ENCODE measurements around the gene ABLIM3.
A peak's percentile ranks its signal among the peaks of the same experiment; 100 is the strongest.

Gene ABLIM3

GRCh38 chr5:149141957-149142851 is 911 bp downstream of the ABLIM3 start:
- no peak for DNase-seq (ENCODE audit: low read depth)

GRCh38 chr5:149143470-149143869 is 2.2 kb downstream of the ABLIM3 start:
- H3K4me3 ChIP-seq (ENCODE audit: low read length), result no peak overlapping the region
- TF ChIP-seq, protein P1, sequence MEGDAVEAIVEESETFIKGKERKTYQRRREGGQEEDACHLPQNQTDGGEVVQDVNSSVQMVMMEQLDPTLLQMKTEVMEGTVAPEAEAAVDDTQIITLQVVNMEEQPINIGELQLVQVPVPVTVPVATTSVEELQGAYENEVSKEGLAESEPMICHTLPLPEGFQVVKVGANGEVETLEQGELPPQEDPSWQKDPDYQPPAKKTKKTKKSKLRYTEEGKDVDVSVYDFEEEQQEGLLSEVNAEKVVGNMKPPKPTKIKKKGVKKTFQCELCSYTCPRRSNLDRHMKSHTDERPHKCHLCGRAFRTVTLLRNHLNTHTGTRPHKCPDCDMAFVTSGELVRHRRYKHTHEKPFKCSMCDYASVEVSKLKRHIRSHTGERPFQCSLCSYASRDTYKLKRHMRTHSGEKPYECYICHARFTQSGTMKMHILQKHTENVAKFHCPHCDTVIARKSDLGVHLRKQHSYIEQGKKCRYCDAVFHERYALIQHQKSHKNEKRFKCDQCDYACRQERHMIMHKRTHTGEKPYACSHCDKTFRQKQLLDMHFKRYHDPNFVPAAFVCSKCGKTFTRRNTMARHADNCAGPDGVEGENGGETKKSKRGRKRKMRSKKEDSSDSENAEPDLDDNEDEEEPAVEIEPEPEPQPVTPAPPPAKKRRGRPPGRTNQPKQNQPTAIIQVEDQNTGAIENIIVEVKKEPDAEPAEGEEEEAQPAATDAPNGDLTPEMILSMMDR (conservative IDR thresholded peaks at IDR 0.05; ENCODE audit: low read depth, low read length), result no peak
- DNase-seq (ENCODE audit: low read depth), result no peak

More at GRCh38 chr5:149141957-149142851, 911 bp downstream of the ABLIM3 start:
- H3K4me3 ChIP-seq (ENCODE audit: low read length), result peak overlapping the region; percentile 64
- TF ChIP-seq, protein P1 (conservative IDR thresholded peaks at IDR 0.05; ENCODE audit: low read depth, low read length), result no peak

DNA sequence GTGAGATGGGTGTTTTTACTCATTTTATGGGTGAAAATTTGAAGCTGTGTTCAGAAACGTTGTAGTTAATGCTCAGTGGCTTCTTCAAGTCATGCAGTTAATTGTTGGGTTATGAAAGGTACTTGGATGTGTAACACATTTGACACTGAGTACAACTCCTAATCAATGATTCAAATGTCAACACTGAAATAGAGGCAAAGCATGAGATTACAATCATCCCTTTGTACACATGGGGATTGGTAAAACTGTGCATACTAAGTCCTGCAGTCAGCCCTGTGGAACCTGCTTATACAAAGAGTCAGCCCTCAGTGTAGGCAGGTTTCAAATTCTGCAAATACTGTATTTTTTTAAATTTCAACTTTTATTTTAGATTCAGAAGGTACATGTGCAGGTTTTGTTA is 3.3 kb downstream of the ABLIM3 start:
- H3K4me3 ChIP-seq (ENCODE audit: low read length), result no peak overlapping the region
- DNase-seq (ENCODE audit: low read depth), result no peak
- TF ChIP-seq, protein P1 (conservative IDR thresholded peaks at IDR 0.05; ENCODE audit: low read depth, low read length), result no peak

- H3K4me3 ChIP-seq (ENCODE audit: low read length), result no peak overlapping the region
- no peak for DNase-seq (ENCODE audit: low read depth)
- TF ChIP-seq, protein P1 (conservative IDR thresholded peaks at IDR 0.05; ENCODE audit: low read depth, low read length), result no peak
Observed at GRCh38 chr5:149145138-149145537, 3.8 kb downstream of the ABLIM3 start.

GRCh38 chr5:149147676-149148075 is 6.4 kb downstream of the ABLIM3 start:
- no peak overlapping the region for H3K4me3 ChIP-seq (ENCODE audit: low read length)
- no peak for DNase-seq (ENCODE audit: low read depth)
- TF ChIP-seq, protein P1 (conservative IDR thresholded peaks at IDR 0.05; ENCODE audit: low read depth, low read length), result no peak

GRCh38 chr5:149149942-149150341 is 8.6 kb downstream of the ABLIM3 start:
- TF ChIP-seq, protein P1 (conservative IDR thresholded peaks at IDR 0.05; ENCODE audit: low read depth, low read length), result no peak
- no peak overlapping the region for H3K4me3 ChIP-seq (ENCODE audit: low read length)
- no peak for DNase-seq (ENCODE audit: low read depth)

- H3K4me3 ChIP-seq (ENCODE audit: low read length), result no peak overlapping the region
- TF ChIP-seq, protein P1 (conservative IDR thresholded peaks at IDR 0.05; ENCODE audit: low read depth, low read length), result no peak
- DNase-seq (ENCODE audit: low read depth), result no peak
Observed at GRCh38 chr5:149150457-149150856, 9.2 kb downstream of the ABLIM3 start.

Measured in retinal pigment epithelial cell (primary cell).